ENCODE measurements around the gene LRRC51.
"Not testable (repeated sequence)": the region's sequence is repeated elsewhere in the genome, so short reads cannot be mapped to it uniquely, and the experiment has no call there.

LRRC51 gene

GRCh38 chr11:72119198-72119597, 38.5 kb downstream of the LRRC51 start:
- no peaks in the 10 kb centered on the region for H3K4me1 ChIP-seq (ENCODE audit: control insufficient read depth, insufficient read depth, low read length)
- no peak overlapping the region for H3K27ac ChIP-seq (ENCODE audit: low read depth, low read length)
- H3K4me3 ChIP-seq (ENCODE audit: low read length), result no peak overlapping the region
- H3K9ac ChIP-seq (ENCODE audit: low read length), result no peak overlapping the region
- no peaks in the 10 kb centered on the region for H3K27me3 ChIP-seq (ENCODE audit: control insufficient read depth, insufficient read depth, low read length)
- no peaks in the 10 kb centered on the region for H3K36me3 ChIP-seq (ENCODE audit: control insufficient read depth, insufficient read depth, low read length)

DNA sequence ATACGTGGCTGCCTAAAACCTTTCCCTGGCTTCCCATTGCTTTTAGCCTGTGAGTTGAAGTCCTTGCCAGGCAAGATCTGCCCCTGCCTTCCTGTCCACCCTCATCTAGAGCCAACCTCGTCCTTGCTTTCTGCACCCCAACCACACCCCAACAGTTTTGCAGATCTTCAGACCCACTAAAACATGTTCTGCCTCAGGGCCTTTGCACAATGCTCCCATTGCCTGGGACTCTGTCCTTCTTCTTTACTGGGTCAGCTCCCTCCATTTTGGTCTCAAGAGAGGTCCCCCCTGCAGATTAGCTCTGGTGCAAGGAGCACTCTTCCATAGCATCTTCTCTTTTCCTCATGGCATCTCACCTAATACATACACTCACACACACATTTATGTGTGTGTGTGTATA, 40.3 kb downstream of the LRRC51 start:
- no peaks in the 10 kb centered on the region for H3K27me3 ChIP-seq (ENCODE audit: control insufficient read depth, insufficient read depth, low read length)
- no peaks in the 10 kb centered on the region for H3K36me3 ChIP-seq (ENCODE audit: control insufficient read depth, insufficient read depth, low read length)
- no peak overlapping the region for H3K4me3 ChIP-seq (ENCODE audit: low read length)
- no peak overlapping the region for H3K27ac ChIP-seq (ENCODE audit: low read depth, low read length)
- H3K9ac ChIP-seq (ENCODE audit: low read length), result no peak overlapping the region
- no peaks in the 10 kb centered on the region for H3K4me1 ChIP-seq (ENCODE audit: control insufficient read depth, insufficient read depth, low read length)

DNA sequence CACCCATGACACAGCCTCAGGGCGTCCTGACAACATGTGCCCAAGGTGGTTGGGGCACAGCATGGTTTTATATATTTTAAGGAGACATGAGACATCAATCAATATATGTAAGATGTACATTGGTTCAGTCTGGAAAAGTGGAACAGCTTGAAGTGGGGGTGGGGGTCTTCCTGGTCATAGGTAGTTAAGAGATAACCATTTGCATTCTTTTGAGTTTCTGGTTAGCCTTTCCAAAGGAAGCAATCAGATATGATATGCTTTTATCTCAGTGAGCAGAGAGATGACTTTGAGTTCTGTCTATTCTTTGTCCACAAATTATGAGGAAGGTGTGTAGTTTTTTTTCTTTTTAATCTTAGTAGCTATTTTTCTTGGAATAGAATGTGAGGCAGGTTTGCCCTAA, 42.0 kb downstream of the LRRC51 start:
- Histone ChIP-seq H3K9ac (ENCODE audit: low read length) (no peak overlapping the region), H3K27me3 (ENCODE audit: control insufficient read depth, insufficient read depth, low read length) (no peaks in the 10 kb centered on the region), H3K36me3 (ENCODE audit: control insufficient read depth, insufficient read depth, low read length) (no peaks in the 10 kb centered on the region)

GRCh38 chr11:72123117-72123653, 42.5 kb downstream of the LRRC51 start:
- Histone ChIP-seq H3K4me1 (ENCODE audit: control insufficient read depth, insufficient read depth, low read length) (no peaks in the 10 kb centered on the region), H3K9ac (ENCODE audit: low read length) (no peak overlapping the region), H3K4me3 (ENCODE audit: low read length) (no peak overlapping the region), H3K27me3 (ENCODE audit: control insufficient read depth, insufficient read depth, low read length) (no peaks in the 10 kb centered on the region), H3K36me3 (ENCODE audit: control insufficient read depth, insufficient read depth, low read length) (no peaks in the 10 kb centered on the region), H3K27ac (ENCODE audit: low read depth, low read length) (no peak overlapping the region)

More for the DNA sequence above, 42.0 kb downstream of the LRRC51 start:
- Histone ChIP-seq H3K4me1 (ENCODE audit: control insufficient read depth, insufficient read depth, low read length) (no peaks in the 10 kb centered on the region), H3K27ac (ENCODE audit: low read depth, low read length) (no peak overlapping the region), H3K4me3 (ENCODE audit: low read length) (no peak overlapping the region)

DNA sequence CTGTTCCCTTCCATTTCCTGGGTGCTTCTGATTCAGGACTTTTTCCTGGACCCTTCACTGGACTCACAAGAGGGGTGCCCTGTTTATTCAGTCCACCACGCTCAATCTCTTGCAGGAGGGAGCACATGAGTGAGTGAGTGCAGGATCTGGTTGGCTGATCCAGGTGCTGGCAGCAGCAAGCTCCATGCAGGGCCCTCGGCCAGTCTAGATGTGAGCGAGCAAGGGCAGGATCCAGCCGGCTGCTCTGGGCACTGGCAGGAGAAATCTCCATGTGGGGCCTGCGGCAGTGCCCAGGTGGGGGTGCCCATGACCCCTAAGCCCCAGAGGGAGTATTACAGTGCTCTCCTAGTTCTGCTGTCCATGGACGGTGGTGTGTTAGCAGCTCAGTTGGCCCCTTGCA, 43.4 kb downstream of the LRRC51 start:
- H3K36me3 ChIP-seq (ENCODE audit: control insufficient read depth, insufficient read depth, low read length), result no peaks in the 10 kb centered on the region
- H3K4me3 ChIP-seq (ENCODE audit: low read length), result no peak overlapping the region
- H3K27me3 ChIP-seq (ENCODE audit: control insufficient read depth, insufficient read depth, low read length), result no peaks in the 10 kb centered on the region
- H3K9ac ChIP-seq (ENCODE audit: low read length), result no peak overlapping the region
- no peaks in the 10 kb centered on the region for H3K4me1 ChIP-seq (ENCODE audit: control insufficient read depth, insufficient read depth, low read length)
- H3K27ac ChIP-seq (ENCODE audit: low read depth, low read length), result no peak overlapping the region

GRCh38 chr11:72125956-72126355, 45.3 kb downstream of the LRRC51 start:
- no peaks in the 10 kb centered on the region for H3K27me3 ChIP-seq (ENCODE audit: control insufficient read depth, insufficient read depth, low read length)
- H3K4me3 ChIP-seq (ENCODE audit: low read length), result no peak overlapping the region
- H3K9ac ChIP-seq (ENCODE audit: low read length), result no peak overlapping the region
- no peaks in the 10 kb centered on the region for H3K36me3 ChIP-seq (ENCODE audit: control insufficient read depth, insufficient read depth, low read length)
- no peak overlapping the region for H3K27ac ChIP-seq (ENCODE audit: low read depth, low read length)
- no peaks in the 10 kb centered on the region for H3K4me1 ChIP-seq (ENCODE audit: control insufficient read depth, insufficient read depth, low read length)

GRCh38 chr11:72127923-72128322, 47.3 kb downstream of the LRRC51 start:
- Histone ChIP-seq H3K4me3 (ENCODE audit: low read length) (no peak overlapping the region), H3K36me3 (ENCODE audit: control insufficient read depth, insufficient read depth, low read length) (no peaks in the 10 kb centered on the region), H3K9ac (ENCODE audit: low read length) (no peak overlapping the region), H3K27ac (ENCODE audit: low read depth, low read length) (no peak overlapping the region), H3K27me3 (ENCODE audit: control insufficient read depth, insufficient read depth, low read length) (no peaks in the 10 kb centered on the region), H3K4me1 (ENCODE audit: control insufficient read depth, insufficient read depth, low read length) (no peaks in the 10 kb centered on the region)

DNA sequence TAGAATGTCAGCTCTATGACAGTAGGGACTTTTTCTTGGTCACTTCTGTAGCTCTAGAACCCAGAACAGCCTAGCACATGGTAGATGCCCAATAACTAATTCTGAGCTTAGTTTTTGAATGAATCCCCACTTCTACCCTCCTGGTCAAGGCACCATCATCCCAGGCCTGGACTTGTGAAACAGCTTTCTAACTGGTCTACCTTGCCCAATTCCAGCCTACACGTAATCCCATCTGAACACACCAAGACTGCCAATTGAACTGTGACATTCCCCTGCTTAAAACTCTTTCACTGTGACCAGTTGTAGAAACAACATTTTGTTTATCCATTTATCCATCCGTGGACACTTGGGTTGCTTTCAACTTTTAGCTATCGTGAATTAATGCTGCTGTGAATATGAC, 48.7 kb downstream of the LRRC51 start:
- H3K9ac ChIP-seq (ENCODE audit: low read length), result no peak overlapping the region
- H3K27me3 ChIP-seq (ENCODE audit: control insufficient read depth, insufficient read depth, low read length), result no peaks in the 10 kb centered on the region
- no peaks in the 10 kb centered on the region for H3K36me3 ChIP-seq (ENCODE audit: control insufficient read depth, insufficient read depth, low read length)
- no peak overlapping the region for H3K27ac ChIP-seq (ENCODE audit: low read depth, low read length)
- H3K4me1 ChIP-seq (ENCODE audit: control insufficient read depth, insufficient read depth, low read length), result no peaks in the 10 kb centered on the region
- no peak overlapping the region for H3K4me3 ChIP-seq (ENCODE audit: low read length)

- H3K27me3 ChIP-seq (ENCODE audit: control insufficient read depth, insufficient read depth, low read length), result no peaks in the 10 kb centered on the region
- no peaks in the 10 kb centered on the region for H3K36me3 ChIP-seq (ENCODE audit: control insufficient read depth, insufficient read depth, low read length)
- H3K9ac ChIP-seq (ENCODE audit: low read length), result no peak overlapping the region
- H3K4me3 ChIP-seq (ENCODE audit: low read length), result no peak overlapping the region
- H3K27ac ChIP-seq (ENCODE audit: low read depth, low read length), result no peak overlapping the region
- H3K4me1 ChIP-seq (ENCODE audit: control insufficient read depth, insufficient read depth, low read length), result no peaks in the 10 kb centered on the region
Observed at GRCh38 chr11:72132646-72133045, 52.0 kb downstream of the LRRC51 start.

DNA sequence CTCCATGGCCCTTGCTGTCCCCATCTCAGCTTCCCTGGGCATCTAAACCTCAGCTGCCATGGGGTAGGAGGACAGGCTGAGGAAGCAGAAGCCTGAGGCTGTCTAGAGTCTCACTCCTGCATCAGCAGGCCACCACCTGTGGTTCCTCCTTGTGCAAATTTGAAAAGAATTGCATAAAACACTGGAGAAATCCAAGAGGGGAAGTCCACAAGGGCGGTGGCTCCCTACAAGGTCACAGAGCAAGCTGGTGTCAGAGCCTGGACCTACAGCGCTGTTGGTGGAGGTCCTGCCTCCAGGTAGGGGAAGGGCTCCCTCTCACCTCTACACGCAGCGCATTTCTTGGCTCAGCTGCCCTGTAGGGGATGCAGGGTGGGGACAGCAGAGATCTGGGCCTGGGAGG, 54.8 kb downstream of the LRRC51 start, which contains the start of gene FOLR3:
FOLR3 (plus strand) TSS at position 253 of the 400 bp plus-strand sequence. CDS start 228 bp downstream, outside the sequence.
- not testable (repeated sequence) for H3K27ac ChIP-seq (ENCODE audit: low read depth, low read length); H3K36me3 ChIP-seq (ENCODE audit: control insufficient read depth, insufficient read depth, low read length); H3K9ac ChIP-seq (ENCODE audit: low read length); H3K27me3 ChIP-seq (ENCODE audit: control insufficient read depth, insufficient read depth, low read length); H3K4me1 ChIP-seq (ENCODE audit: control insufficient read depth, insufficient read depth, low read length); H3K4me3 ChIP-seq (ENCODE audit: low read length)

GRCh38 chr11:72135891-72136683, 55.4 kb downstream of the LRRC51 start:
- no peaks in the 10 kb centered on the region for H3K27me3 ChIP-seq (ENCODE audit: control insufficient read depth, insufficient read depth, low read length)
- H3K9ac ChIP-seq (ENCODE audit: low read length), result no peak overlapping the region
- no peak overlapping the region for H3K27ac ChIP-seq (ENCODE audit: low read depth, low read length)
- H3K36me3 ChIP-seq (ENCODE audit: control insufficient read depth, insufficient read depth, low read length), result no peaks in the 10 kb centered on the region
- H3K4me1 ChIP-seq (ENCODE audit: control insufficient read depth, insufficient read depth, low read length), result no peaks in the 10 kb centered on the region
- H3K4me3 ChIP-seq (ENCODE audit: low read length), result no peak overlapping the region

DNA sequence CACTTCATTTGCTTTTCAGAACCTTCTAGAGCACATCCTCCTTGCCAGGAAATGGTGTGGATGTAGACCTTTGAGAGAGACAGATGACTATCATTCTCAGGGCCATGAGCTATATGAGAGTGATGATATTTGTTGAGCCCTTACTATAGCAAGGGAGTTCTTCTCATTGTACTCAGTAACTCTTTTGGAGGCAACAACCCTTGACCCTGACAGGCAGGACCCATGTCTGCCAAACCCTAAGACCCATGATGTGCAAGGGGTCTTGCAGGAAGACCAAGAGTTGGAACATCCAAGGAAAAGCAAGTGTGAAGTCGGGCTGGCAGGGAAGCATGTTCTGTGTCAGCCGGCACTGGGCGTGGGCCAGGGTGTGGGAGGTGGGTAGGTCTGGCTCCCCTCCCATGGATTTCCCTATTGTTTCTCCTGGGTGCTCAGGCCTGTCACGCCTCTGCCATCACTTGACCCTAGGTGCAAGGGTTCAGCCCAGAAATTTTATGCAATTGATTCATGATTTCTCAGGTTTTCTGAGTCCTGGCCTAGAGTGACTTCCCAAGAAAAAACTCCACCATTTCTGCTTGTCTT, 56.1 kb downstream of the LRRC51 start:
- Histone ChIP-seq H3K27me3 (ENCODE audit: control insufficient read depth, insufficient read depth, low read length) (no peaks in the 10 kb centered on the region), H3K4me3 (ENCODE audit: low read length) (no peak overlapping the region), H3K9ac (ENCODE audit: low read length) (no peak overlapping the region), H3K4me1 (ENCODE audit: control insufficient read depth, insufficient read depth, low read length) (no peaks in the 10 kb centered on the region), H3K27ac (ENCODE audit: low read depth, low read length) (no peak overlapping the region), H3K36me3 (ENCODE audit: control insufficient read depth, insufficient read depth, low read length) (no peaks in the 10 kb centered on the region)
